HG02938 (cell line): ENCODE data around the gene TRIP13.
"Not testable (repeated sequence)": the region's sequence is repeated elsewhere in the genome, so short reads cannot be mapped to it uniquely, and the experiment has no call there.

Experiments
- ATAC-seq: cut with Tn5 transposase; IDR thresholded peaks from one replicate; pipeline ENCODE4 v1.9.1; 2021; ENCODE audit warnings: mild to moderate bottlenecking, moderate library complexity; ENCODE audit not compliant: unreplicated experiment

TRIP13 gene

GRCh38 chr5:892394-893136 lies at the start of gene TRIP13, which contains the start of gene BRD9:
TSS of gene TRIP13 (plus strand) at chr5:892884. CDS start at chr5:892999, 115 bp downstream.
TSS of gene BRD9 (minus strand) at chr5:892801. CDS start at chr5:892657, 144 bp downstream.
- peak; percentile 91 for ATAC-seq

- not testable (repeated sequence) for ATAC-seq
Measured at GRCh38 chr5:843371-843770, 49.3 kb upstream of the TRIP13 start.

GRCh38 chr5:843926-844325 lies 48.8 kb upstream of the TRIP13 start:
- ATAC-seq = not testable (repeated sequence)

DNA sequence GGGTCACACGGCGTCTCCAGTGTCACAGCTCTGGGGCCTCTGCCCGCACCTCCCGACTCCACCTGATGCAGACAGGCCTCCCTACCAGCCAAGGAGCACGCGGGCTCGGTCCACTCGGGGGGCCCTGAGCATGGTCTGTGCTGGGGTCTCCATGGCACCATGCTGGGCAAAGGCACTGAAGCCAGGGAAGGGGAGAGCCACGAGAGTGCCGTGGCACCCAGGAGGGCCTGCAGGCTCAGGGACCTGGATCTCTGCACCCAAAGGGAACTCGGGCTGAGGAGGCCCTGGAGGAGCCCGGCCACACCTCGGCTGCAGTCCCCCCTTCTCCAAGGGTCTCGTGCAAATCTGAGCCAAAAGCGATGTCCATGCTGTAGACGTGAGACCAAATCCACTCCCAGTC lies 48.3 kb upstream of the TRIP13 start:
- not testable (repeated sequence) for ATAC-seq

- not testable (repeated sequence) for ATAC-seq
Measured at GRCh38 chr5:845031-845675, 47.5 kb upstream of the TRIP13 start.

DNA sequence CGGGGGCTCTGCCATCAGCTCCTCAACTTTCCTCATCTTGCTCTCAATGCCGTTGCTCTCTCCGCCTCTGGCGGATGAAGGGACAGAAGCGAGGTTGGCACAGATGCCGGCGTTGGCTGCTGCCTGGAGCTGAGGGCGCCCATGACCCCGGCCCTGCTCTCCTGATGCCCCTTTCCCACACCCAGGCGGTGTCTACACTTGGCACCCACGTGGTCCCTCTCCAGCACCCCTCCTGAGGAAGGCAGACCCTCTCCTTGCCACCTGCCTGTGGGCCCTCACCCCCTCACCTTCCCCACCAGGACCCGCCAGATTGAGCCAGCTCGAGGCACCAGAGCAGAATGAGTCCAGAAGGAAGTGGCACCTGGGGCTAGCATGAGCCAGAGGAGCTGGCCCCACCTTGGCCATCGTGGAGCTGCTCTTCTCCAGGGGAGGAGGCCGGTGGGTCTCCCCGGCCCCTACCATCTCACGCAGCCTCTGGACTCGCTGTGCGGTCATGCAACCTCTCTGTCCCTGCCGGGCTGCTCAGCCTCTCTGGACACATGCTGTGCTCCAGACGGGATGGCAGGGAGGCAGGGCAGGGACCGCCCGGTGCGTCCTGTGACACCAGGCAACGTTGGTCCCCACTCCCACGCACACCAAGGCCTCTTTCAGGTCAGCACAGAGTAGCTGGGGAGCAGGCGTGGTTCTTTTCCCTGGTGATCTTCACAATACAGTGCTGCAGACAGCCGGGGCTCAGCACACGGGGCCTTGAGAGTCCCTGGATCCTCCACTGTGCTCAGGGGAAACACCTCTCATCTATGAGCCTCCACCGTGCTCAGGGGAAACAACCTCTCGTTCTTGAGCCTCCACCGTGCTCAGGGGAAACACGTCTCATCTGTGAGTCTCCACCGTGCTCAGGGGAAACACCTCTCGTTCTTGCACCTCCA lies 46.7 kb upstream of the TRIP13 start:
- not testable (repeated sequence) for ATAC-seq

- ATAC-seq = not testable (repeated sequence)
Measured at GRCh38 chr5:846602-847091, 46.0 kb upstream of the TRIP13 start.

DNA sequence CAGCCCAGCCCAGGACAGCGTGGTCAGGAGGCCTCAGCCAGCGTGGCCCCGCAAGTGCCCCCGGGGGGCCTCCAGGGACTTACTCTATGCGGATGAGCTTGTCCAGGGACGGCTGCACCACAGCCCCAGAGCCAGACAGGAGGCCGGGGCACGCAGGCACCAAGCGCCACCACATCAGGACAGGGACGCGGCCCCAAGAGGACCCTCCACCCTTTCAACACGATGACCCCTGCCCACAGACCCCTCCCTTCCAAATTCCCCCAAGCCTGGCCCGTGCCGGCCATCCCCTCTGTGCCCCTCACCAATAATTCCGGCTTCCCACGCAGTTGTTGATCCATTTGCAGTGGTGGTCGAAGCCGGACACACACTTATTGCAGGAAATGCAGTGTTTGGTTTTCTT lies 45.5 kb upstream of the TRIP13 start:
- ATAC-seq = not testable (repeated sequence)

DNA sequence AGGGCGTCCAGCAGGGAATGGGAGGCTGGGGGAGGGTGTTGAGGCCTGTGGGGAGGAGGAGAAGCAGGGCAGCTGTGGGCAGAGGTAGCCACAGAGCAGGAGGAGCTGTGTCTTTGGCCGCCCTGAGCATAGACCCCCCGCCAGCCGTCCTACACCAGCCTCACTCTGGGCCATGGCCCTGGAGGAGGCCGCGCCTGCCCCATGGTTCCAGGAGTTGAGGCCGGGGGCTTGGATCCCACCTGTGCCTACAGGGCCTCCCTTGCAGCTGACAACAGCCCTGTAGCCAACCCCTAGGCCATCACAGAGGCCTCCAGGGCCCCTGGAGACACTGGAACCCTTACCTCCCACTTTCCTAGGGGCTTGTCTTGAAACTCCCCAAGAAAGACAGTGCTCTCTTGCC lies 44.9 kb upstream of the TRIP13 start:
- ATAC-seq = not testable (repeated sequence)

GRCh38 chr5:848671-849111 lies 44.0 kb upstream of the TRIP13 start:
- ATAC-seq = no peak

- ATAC-seq = no peak
Measured at GRCh38 chr5:849651-850301, 42.9 kb upstream of the TRIP13 start.

DNA sequence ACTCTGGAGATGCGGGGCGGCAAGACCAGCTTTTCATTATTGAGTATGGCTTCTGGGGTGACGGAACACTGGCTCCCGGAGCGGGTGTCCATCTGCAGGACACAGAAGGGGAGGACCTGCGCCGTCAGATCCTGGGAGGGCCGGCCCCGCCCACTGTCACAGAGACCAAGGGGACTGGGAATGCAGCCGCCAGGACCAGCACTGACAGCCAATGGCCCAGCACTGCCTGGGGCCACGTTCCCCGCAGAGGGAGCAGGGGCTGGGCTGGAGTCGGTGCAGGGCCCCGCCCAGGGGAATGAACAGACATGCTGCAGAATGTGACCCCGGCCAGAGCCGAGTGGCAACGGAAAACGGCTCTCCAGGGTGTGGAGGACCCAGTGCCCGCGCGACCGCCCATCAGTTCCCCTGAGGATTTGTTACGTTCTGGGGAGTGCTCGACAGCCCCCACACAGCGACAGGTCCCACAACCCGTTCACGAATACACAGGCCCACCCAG lies 42.1 kb upstream of the TRIP13 start, which contains the start of gene ZDHHC11:
ZDHHC11 (minus strand) TSS at position 476 of the 496 bp plus-strand sequence; CDS start at position 92, 384 bp downstream.
- ATAC-seq = no peak

- no peak for ATAC-seq
Measured at GRCh38 chr5:851076-851475, 41.6 kb upstream of the TRIP13 start.

GRCh38 chr5:851553-851952 lies 41.1 kb upstream of the TRIP13 start:
- no peak for ATAC-seq

GRCh38 chr5:852018-852417 lies 40.7 kb upstream of the TRIP13 start:
- ATAC-seq = no peak

- ATAC-seq = no peak
Measured at GRCh38 chr5:852431-853401, 40.0 kb upstream of the TRIP13 start.

DNA sequence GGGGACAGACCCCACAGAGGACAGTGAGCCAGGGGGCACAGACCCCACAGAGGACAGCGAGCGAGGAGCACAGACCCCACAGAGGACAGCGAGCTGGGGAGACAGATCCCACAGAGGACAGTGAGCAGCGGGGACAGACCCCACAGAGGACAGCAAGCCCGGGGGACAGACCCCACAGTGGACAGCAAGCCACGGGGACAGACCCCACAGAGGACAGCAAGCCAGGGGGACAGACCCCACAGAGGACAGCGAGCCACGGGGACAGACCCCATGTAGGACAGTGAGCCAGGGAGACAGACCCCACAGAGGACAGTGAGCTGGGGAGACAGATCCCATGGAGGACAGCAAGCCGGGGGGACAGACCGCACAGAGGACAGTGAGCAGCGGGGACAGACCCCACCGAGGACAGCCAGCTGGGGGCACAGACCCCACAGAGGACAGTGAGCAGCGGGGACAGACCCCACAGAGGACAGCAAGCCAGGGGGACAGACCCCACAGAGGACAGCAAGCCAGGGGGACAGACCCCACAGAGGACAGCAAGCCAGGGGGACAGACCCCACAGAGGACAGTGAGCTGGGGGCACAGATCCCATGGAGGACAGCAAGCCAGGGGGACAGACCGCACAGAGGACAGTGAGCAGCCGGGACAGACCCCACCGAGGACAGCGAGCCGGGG lies 39.1 kb upstream of the TRIP13 start:
- not testable (repeated sequence) for ATAC-seq

GRCh38 chr5:854217-854616 lies 38.5 kb upstream of the TRIP13 start:
- ATAC-seq = no peak
